SHP77 (cell line): ENCODE measurements around the gene GALNT16.
"Not testable (repeated sequence)": the region's sequence is repeated elsewhere in the genome, so short reads cannot be mapped to it uniquely, and the experiment has no call there.

ENCODE experiments used
- DNase-seq, 2 experiments: peaks; one replicate each; lab custom pipeline; 2025; lab: John Stamatoyannopoulos, UW

The GALNT16 gene

DNA sequence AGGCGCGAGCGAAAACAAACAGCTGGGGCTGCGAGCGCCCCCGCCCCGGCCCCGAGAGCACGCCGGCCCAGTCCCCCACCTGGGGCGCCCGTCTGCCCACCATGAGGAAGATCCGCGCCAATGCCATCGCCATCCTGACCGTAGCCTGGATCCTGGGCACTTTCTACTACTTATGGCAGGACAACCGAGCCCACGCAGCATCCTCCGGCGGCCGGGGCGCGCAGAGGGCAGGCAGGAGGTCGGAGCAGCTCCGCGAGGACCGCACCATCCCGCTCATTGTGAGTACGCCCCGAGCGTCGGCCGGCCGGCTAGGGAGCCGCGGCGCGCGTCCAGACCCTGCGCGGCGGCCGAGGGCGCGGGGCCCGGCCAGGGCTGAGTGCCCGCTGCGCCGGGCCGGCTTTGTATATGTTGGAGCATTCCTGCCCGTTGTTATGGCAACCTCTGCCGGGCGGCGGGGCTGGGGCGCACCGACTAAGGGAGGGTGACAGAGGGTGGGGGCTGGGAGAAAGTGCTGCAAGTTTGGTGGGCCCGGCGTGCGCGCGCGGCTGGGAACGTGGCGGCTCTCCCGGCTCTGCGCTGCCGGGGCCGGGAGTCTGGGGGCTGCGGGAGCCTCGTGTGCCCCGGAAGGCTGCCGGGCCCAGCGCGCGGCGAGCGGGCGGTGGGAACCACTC lies 367 bp downstream of the GALNT16 start:
- DNase-seq, result no peak

DNA sequence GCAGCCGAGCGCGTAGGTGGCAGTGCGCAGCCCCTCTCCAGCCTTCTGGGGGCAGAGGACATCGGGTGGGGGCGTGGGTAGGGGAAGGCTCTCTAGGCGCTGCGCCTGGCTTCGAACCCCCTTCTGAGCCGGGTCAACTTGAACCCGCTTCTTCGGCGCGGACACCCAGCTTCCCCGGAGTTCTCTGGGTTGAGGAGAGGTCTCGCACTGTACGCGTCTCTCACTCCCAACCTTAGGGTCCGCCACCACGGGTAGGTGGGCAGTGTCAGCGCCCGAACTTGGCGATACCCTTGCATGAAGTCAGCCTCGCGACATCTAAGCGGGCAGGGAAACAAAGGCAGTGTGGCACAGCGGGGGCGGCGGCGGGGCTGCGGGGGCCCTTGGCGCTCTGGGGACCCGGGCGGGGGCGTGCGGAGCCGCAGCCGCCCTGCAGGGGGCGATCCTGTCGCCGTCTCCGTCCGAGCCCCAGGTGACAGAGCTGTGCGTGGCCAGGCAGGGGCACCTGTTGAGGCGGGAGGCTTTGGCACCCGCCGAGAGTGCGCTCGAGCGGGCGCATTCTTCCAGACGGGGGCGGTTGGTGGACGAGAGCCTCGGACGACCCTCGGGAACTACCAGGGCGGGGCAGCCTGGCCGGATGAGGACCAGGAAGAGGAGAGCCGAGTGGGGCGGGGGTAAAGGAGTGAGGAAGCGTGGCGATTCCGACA lies 1.1 kb downstream of the GALNT16 start:
- DNase-seq, result no peak

DNA sequence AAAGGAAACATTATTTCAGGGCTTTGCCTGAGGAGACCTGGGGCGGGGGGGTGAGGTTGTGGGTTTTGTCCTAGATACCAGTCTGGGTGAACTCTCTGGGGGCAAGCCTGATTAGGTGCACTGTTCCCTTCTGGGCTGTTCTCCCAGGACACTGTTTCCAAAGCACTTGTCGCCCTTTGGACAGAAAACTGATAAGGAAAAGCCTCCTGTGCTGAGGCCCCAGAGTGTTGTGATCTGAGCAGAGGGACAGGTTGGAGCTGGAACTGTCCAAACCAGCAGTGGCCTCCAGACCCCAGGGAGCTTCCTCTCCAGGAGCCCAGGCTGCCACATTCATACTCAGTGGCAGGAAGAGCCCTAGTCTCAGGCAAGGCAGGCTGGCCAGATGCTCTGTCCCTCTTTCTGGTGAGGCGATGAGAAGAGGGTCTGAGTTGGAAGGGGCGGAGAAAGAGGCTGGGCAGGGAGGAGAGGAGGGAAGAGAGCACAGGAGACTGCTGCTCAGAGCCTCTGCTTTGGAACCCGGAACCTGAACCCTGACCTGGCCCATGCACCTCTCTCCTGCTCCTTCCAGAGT lies 1.9 kb downstream of the GALNT16 start:
- DNase-seq, result no peak

DNA sequence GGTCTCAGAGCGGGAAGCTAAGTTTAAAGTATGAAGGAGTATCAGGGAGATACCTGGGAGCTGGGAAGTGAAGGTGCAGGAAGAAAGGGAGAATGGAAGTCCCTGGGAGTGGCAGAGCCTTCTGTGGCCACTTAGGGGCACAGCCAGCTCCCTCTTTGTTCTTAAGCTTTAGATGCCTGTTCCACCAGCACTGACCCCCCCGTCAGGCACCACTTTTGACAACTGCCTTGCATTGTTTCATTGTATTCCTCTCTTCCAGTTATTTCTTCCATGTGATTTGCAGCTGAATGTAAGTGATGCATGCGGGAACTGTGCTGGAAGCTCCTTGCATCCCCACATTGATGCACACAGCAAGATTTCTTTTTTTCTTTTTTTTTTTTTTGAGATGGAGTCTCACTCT lies 2.6 kb downstream of the GALNT16 start:
- no peak for DNase-seq

DNA sequence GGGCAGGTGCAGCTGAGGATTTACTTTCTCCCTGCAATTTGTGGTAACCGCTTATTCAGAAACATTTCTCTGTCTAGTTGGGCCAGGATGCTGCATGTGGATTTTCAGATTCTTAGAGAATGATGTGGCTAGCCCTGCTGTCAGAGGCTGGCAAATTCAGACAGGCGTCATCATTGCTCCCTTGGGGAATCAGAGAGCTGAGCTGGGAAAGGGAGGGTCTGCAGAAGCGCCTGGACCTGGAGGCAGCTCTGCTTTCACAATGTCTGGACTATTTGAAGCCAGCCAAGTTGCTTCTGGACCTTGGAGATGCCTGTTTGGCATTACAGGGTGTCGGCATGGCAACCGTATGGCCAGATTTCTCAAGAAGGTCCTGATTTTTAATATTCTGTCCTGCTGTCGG lies 3.4 kb downstream of the GALNT16 start:
- no peak for DNase-seq

DNA sequence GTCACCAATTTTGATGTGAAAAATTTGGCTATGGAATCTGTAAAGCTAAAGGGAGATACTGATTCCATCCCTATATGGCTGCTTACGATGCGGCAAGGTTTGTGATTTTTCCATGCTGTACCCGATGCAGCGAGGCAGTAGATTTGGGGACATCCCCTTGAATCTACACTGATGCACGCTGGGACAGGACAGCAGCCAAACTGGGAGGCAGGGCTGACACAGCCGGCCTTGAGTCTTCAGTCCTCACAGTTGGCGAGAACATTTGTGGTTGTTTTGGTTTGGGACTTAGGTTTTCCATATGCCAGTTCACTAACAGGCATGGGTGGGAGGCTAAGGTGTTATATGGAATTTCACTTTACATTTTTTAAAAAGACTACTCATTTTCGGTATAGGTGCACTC lies 3.8 kb downstream of the GALNT16 start:
- no peak for DNase-seq

DNA sequence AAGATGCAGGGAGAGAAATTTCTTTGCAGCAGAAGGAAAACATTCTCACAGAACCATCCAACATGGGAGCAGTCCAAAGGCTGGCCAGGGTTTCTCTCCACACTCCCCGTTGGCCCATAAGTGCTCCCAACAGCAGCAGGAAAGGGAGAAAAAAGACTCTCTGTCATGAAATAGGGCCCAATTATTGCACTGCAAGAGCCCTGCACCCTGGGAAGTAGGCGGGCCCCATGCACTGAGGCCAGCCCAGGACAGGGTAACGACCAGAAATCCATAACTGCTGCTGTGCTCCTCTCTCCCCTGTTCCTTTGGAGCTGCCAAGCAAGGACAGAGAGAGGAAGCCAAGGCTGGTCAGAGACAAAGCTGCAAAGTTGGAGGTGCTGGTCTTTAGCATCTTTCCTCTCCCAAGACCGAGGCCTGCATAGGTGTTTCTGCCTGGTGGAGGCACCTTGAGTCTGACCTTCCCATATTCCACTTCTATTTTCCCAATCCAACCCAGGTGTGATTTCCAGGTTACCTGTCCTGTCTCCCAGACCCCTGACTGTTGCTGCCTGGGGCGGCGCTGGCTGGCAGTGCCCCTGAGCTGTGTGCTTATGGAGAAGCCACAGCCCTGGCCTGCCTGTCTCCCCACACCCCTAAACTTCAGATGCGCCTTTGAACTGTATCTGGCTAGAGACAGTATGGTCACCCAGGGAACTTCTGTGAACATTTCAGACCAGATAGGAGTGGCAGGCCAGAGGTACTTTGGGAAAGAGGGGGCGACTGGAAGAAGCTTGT lies 6.8 kb downstream of the GALNT16 start:
- no peak for DNase-seq

DNA sequence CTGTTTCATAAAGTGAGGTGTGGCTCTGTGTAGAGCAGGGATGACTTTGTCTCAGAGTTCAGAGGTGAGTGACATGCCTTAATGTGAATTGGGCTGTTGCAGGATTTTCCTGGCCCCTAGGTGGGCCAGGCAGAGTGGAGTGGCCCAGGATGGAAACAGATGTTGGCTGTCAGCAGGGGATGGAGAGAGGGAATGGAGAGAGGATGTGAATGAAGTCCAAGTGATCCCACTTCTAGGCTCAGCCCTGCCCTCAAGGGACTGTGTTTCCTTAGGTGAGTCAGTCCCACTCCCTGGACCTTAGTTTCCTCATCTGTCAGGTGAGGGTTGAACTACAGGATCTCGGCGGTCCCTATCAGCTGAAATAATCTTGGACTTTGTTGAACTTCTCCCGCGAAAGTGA lies 7.5 kb downstream of the GALNT16 start:
- DNase-seq, result no peak

DNA sequence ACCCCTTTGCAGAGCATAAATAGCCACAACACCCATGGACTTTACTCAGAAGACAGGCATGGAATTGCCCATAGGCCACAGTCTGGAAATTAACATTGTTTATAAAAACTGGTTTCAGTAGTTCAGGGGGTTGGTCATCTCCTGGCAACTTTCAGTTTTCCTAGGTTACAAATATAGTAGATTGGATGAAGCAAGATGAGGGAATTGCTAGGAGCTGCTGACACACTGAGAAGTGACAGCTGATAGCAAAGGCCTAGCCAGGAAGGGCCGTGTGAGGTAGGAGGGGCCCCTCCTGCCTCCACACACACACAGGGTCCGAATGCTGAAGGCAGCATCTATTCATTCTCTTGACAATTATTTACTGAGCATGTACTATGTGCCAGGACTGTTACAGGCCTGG lies 8.3 kb downstream of the GALNT16 start:
- DNase-seq, result no peak

DNA sequence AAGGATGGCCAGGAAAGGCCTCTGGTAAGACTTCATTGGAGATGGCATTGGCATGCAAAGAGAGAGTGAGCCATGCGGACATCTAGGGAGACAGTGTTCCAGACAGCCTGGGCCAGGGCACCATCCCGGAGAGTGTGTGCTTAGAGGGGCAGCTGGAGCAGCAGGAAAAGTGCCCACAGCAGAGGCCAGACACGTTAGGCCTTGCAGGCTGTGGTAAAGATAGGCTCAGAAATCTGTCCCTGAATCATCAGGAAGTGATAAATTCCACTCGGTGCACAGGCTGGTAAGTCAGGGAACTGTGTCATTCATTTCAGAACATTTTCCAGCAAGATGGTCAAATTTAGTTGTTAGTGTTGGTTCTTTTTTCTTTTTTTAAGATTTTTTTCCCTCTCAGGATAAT lies 8.8 kb downstream of the GALNT16 start:
- no peak for DNase-seq

DNA sequence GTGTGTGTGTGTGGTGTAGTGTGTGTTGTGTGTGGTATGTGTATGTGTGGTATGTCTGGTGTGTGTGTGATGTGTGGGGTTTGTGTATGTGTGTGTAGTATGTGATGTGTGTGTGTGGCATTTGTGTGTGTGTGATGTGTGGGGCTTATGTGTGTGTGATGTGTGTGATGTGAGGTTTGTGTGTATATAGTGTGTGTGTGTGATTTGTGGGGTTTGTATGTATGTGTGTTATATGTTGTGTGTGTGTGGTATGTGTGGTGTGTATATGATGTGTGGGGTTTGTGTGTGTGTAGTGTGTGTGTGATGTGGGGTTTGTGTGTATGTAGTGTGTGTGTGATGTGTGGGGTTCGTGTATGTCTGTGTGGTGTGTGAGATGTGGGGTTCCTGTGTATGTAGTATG lies 9.4 kb downstream of the GALNT16 start:
- no peak for DNase-seq

DNA sequence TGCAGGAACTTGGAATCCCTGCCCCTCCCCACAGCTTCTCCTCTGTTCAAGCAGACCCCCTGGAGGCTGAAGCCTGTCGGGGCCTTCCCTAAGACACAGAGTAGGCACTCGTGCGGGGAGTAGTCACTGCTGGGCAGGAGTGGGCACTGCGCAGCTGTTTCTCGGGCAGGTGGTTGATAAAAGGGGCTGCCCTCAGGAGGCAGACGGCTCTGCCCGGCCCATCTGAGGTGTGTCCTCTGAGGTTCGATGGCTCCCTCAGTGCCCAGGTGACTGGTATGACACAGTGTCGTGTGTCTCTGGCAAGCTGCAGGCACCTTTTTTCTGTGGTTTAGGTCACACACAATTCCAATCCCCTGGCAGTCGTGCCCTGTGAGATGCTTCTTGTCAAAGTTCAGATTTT lies 10.1 kb downstream of the GALNT16 start:
- no peak for DNase-seq

DNA sequence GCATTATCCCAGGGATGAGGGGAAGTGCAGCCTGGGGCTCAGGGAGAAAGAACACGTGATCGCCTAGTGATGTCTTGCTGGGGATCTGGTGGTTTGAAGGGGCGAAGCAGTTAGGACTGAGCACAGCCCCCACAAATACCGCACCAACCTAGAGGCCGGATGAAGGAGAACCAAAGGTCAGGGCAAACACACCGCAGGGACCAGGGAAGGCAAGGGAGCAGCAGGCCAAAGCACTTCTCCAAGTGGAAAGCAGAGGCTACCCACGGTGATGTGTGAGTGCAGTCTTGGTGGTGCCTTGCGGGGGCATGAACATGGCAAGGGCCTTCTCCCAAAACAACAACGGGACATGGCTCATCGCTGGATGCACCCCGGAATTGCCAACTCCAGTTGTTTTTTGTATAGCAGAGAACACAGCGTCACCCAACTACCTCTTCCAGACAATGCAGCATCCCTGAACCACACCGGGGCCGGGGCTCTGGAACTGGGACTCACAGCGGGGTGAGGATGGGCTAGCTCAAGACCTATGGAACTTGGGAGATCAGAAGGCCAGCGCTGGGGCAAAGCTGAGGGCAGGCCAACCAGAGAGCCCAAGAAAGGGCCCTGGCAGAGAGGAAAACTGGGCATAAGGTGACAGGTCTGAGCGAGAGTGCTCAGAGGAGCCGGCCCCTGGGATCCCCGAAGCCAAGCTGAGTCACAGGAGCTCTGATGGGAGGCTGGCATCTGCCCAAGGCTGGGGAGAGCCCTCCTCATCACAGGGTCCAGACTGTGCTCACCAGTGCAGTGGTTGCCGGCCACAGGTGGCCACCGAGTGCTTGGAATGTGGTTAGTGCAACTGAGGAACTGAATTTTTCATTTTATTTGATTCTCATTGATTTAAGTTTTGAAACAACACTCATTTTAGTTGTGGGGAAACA lies 11.1 kb downstream of the GALNT16 start:
- no peak for DNase-seq

DNA sequence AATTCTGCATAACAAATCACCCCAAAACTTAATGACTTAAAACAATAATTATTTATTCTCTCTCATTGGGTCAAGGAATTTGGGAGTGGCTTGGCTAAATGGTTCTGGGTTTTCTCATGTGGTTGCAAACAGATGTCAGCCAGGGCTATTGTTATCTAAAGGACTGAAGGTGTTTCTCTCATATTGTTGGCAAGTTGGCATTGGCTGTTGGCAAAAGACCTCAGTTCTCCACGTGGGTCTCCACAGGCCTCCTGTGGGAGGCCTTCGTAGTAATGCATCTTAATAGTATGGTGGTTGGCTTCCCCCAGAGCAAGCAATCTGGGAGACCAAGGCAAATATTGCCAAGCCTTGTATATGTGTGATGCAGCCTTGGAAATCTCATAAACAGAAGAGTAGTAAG lies 14.4 kb downstream of the GALNT16 start:
- no peak for DNase-seq

DNA sequence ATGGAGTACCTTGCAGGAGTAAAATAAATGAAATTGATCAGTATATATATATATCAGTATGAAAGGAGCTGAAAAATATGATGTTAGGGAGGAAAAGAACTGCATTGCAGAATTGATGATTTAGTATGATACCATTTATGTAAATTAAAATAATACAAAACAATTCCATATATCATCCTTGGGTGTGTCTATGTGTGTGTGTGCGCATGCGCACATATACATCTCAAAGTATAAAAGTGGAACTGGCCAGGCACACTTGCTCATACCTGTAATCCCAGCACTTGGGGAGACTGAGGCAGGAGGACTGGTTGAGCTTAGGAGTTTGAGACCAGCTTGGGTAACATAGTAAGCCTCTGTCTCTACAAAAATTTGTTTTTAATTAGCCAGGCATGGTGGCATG lies 15.4 kb downstream of the GALNT16 start:
- DNase-seq, result no peak

DNA sequence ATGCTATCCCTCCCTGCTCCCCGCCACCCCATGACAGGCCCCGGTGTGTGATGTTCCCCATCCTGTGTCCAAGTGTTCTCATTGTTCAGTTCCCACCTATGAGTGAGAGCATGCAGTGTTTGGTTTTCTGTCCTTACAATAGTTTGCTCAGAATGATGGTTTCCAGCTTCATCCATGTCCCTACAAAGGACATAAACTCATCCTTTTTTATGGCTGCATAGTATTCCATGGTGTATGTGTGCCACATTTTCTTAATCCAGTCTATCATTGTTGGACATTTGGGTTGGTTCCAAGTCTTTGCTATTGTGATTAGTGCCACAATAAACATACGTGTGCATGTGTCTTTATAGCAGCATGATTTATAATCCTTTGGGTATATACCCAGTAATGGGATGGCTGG lies 17.4 kb downstream of the GALNT16 start:
- not testable (repeated sequence) for DNase-seq

DNA sequence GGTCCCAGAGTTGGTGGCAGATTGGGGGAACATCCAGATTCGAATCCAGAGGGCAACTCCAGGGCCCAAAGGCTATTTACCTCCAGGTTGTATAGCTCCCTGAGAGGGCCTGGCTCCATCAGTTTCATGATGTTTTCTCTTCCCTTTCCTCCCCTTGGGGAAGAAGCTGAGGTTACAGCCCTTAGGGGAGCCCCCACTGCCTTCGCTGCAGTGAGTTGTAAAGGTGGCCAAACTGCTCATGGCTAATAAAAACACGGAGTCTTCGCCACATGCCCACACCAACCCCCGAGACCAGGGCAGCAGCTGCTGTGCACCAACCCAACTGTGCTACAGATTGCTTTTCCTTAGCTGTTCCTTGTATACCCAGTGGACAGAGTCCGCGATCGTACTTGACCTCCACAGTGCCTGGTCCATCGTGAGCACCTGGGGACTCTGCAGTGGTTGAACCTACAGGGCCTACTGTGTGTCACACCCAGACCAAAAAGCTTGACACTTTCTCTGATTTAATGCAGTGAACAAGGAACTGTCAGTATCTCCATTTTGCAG lies 20.9 kb downstream of the GALNT16 start:
- DNase-seq, result no peak

DNA sequence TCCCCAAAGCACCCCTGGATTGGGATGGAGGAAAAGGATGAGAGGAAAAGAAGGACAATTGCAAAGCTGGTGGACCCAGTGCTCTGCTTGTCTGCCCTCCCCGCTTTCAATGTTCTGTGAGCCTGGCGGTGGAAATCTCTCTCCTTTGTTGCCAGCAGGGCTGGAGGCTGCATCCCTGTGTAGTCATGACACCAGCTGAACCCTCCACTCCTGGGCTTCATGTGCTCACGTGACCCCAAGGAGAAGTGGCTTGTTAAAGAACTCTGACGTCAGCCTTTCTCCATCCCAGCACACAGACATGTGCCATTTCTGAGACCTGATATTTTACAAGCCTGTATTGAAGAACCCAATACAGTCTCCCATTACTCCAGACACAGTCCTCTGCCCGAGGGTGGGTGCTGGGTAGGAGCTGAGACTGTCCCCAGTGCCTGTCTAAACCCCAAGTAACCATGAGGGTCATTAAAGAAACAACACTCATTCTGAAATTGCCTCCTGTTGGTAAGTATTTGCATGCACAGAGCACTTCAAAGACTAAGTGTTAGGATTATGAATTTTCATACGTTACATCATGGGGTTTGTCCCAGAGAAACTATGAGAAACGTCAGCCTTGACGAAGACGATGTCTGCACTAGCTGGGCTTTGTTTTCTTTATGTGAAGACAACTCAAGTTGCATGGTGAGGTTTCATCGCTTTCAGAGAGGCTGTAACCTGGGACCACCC lies 21.7 kb downstream of the GALNT16 start:
- peak; percentile 53 to 74 for DNase-seq

DNA sequence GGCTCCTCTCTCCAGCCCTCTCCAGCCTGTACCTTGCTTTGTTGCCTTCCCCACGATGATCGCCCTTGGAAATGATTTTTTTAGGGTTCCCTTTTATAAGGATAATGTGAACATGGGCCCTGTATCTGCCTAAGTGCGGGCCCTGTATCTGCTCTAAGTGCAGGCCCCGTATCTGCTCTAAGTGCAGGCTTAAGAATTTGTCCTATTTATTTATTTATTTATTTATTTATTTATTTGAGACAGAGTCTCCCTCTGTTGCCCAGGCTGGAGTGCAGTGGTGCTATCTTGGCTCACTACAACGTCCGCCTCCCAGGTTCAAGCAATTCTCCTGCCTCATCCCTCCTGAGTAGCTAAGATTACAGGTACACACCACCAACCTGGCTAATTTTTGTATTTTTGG lies 22.5 kb downstream of the GALNT16 start:
- no peak for DNase-seq

DNA sequence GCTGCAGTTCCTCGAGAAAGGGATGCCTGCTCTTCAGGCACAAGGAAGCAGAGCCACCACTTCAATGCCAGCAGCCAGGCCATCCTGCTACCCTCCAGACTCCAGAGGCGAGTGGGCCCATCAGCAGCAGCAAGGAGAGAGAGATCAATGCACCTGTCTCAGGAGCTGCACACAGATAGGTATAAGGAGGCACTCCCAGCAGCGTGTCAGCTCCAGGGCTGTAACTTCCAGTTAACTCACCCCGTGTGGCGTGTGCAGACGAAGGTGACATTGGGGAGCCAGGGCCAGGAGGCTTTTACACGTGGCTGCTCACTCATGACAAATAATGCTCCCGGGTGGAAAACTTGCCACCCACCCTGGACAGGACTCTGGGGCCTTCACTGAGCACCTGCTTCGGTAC lies 24.2 kb downstream of the GALNT16 start:
- DNase-seq, result no peak
